K562 (cell line): ENCODE measurements around the gene LSR. TPM values are rescaled to one million over a fixed set of nuclear protein-coding genes. Genes with fewer than 3 reads are reported as not detected.
A peak's percentile ranks its signal among the peaks of the same experiment; 100 is the strongest.

Experiments used
- CCNT2 ChIP-seq: IDR thresholded peaks from 2 replicates; pipeline ENCODE4 v1.6.1; 2011; ENCODE audit warnings: borderline replicate concordance, low read depth, mild to moderate bottlenecking, moderate library complexity, mixed read lengths, low read length; ENCODE audit not compliant: insufficient read length; ENCODE audit errors: extremely low read depth
- CEBPG ChIP-seq, 3 experiments: fragments of 200-800 bp in 1 of 3; sonication (Bioruptor generic) in 1 of 3; sonication (generic) in 1 of 3; formaldehyde crosslinking in 1 of 3; IDR thresholded peaks in 2 of 3; conservative IDR thresholded peaks in 1 of 3; 2 replicates each; pipeline versions ENCODE4 v1.6.1 to v1.8.0; 2016 to 2022; ENCODE audit warnings: missing compliant biosample characterization in 2 of 3, missing genetic modification characterization in 2 of 3, mild to moderate bottlenecking in 1 of 3, missing genetic modification reagents in 1 of 3
- CXXC5 ChIP-seq: fragments of 250-450 bp; sonication (Bioruptor Pico); IDR thresholded peaks from 2 replicates; pipeline ENCODE4 v1.8.0; 2022; ENCODE audit warnings: inconsistent platforms, mild to moderate bottlenecking, moderate library complexity
- GATAD2B ChIP-seq: fragments of 450-650 bp; IDR thresholded peaks from 2 replicates; pipeline ENCODE4 v1.6.1; 2017; ENCODE audit warnings: mild to moderate bottlenecking, borderline replicate concordance
- GTF2A2 ChIP-seq: IDR thresholded peaks from 2 replicates; pipeline ENCODE4 v1.6.1; 2016; ENCODE audit warnings: mild to moderate bottlenecking, missing genetic modification characterization, missing compliant biosample characterization
- MTA2 ChIP-seq: fragments of 450-650 bp; IDR thresholded peaks from 2 replicates; pipeline ENCODE4 v1.6.1; 2016; ENCODE audit warnings: low read depth
- PML ChIP-seq: IDR thresholded peaks from 2 replicates; pipeline ENCODE4 v1.6.1; 2012; ENCODE audit warnings: low read length, inconsistent platforms
- SIRT6 ChIP-seq: IDR thresholded peaks from one replicate; pipeline ENCODE4 v1.6.1; 2012; ENCODE audit warnings: low read depth, mild to moderate bottlenecking, control low read depth, inconsistent platforms, low read length, moderate library complexity
- SMARCB1 ChIP-seq: IDR thresholded peaks from 2 replicates; pipeline ENCODE4 v1.6.1; 2011; ENCODE audit warnings: improper control_type of control experiment, low read depth; ENCODE audit not compliant: insufficient read length
- SOX6 ChIP-seq: fragments of 450-650 bp; IDR thresholded peaks from 2 replicates; pipeline ENCODE4 v1.6.1; 2014; ENCODE audit warnings: mild to moderate bottlenecking
- SRSF9 ChIP-seq: fragments of 200-400 bp; formaldehyde crosslinking; IDR thresholded peaks from 2 replicates; pipeline ENCODE4 v1.6.1; 2017; ENCODE audit warnings: low read depth, low read length, borderline replicate concordance
- ZFP30 ChIP-seq: fragments of 250-450 bp; sonication (Bioruptor Pico); IDR thresholded peaks from 2 replicates; pipeline ENCODE4 v1.8.0; 2022; ENCODE audit warnings: moderate library complexity, mild to moderate bottlenecking, inconsistent platforms, borderline replicate concordance
- ZKSCAN3 ChIP-seq: fragments of 250-450 bp; sonication (Bioruptor Pico); IDR thresholded peaks from 2 replicates; pipeline ENCODE4 v1.4.0; 2020
- ZNF12 ChIP-seq: sonication (generic); formaldehyde crosslinking; IDR thresholded peaks from 2 replicates; pipeline ENCODE4 v1.4.0; 2020; ENCODE audit warnings: mild to moderate bottlenecking, missing genetic modification reagents
- ZNF165 ChIP-seq: fragments of 250-450 bp; sonication (Bioruptor Pico); IDR thresholded peaks from 2 replicates; pipeline ENCODE4 v1.4.0; 2020; ENCODE audit warnings: borderline replicate concordance
- ZNF445 ChIP-seq: fragments of 250-450 bp; sonication (Bioruptor Pico); IDR thresholded peaks from 2 replicates; pipeline ENCODE4 v1.4.0; 2020; ENCODE audit warnings: low read depth, mild to moderate bottlenecking, moderate library complexity
- ZNF589 ChIP-seq: fragments of 200-800 bp; sonication (Bioruptor generic); IDR thresholded peaks from 2 replicates; pipeline ENCODE4 v1.6.1; 2016; ENCODE audit warnings: low read depth, missing genetic modification characterization, missing compliant biosample characterization
- polyA plus RNA-seq, 8 experiments: library from polyadenylated mRNA; depleted of rRNA in 4 of 8; stranded (reverse) in 5 of 8; unstranded in 3 of 8; fragments of >200 nt; fragmentation: Nextera tagmentation in 2 of 8; fragmentation: Illumina TruSeq in 1 of 8; extraction: Ambion mirVana in 2 of 8; extraction: Trizol in 1 of 8; gene quantifications; 2 replicates each; pipeline versions ENCODE4 v1.2.1 to v1.2.3, GENCODE V29; 2011 to 2014; ENCODE audit warnings: inconsistent platforms in 1 of 8, missing spikeins in 1 of 8
- total RNA-seq, 7 experiments: library from RNA; depleted of rRNA in 6 of 7; stranded (reverse); fragments of >200 nt in 6 of 7; fragmentation: Illumina TruSeq in 2 of 7; extraction: Trizol in 2 of 7; gene quantifications; 2 replicates each; pipeline versions ENCODE4 v1.2.1 to v1.2.3, GENCODE V29; 2011 to 2021; ENCODE audit warnings: low replicate concordance in 1 of 7
- TF ChIP-seq, protein P1 (sequence below): fragments of 450-650 bp; IDR thresholded peaks from 2 replicates; pipeline ENCODE4 v1.6.1; 2016; ENCODE audit warnings: mild to moderate bottlenecking
- TF ChIP-seq, protein P2 (sequence below): sonication (generic); formaldehyde crosslinking; IDR thresholded peaks from 2 replicates; pipeline ENCODE4 v1.8.1; 2023; ENCODE audit warnings: missing genetic modification reagents, mild to moderate bottlenecking, borderline replicate concordance

The LSR gene
- total and polyA plus RNA-seq, 9 of the 15 experiments (the other 6 are each of a cell fraction or from before 2014, with no cell fraction given): 0.44 to 87.9 (median 28.0) TPM

DNA sequence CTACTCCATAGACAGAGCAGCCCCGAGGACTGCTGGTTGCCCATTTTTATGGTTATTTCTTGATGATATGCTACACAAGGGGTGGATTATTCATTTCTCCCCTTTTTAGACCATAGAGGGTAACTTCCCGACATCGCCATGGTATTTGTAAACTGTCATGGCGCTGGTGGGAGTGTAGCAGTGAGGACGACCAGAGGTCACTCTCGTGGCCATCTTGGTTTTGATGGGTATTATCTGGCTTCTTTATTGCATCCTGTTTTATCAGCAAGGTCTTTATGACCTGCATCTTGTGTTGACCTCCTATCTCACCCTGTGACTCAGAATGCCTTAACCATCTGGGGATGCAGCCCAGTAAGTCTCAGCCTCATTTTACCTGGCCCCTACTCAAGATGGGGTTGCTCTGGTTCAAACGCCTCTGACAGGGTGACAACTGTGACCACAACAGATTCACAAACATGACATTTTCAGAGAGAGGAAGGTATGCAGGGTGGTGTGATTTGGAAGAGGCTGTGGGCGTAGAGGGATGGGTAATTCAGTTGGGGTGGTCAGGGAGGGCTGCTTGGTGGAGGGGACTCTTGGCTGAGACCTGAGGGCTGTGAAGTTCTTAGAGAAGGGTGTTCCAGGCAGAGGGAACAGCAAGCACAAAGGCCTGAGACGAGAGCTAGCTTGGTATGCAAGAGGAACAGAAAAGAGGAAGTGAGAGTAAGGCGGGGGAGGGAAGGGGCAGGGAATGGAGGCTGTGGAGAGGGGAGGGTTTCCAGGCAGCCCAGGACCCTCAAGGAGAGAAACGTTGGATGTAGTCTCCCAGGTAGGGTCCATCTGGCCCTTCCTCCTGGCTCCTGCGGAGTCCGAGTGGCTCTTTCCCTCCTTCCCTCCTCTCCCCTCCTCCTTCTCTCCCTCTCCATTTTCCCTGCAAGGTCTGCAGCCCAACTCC is 43.7 kb upstream of the LSR start (continued):
- TF ChIP-seq ZNF165 (peak; percentile 97), ZNF589 (CRISPR knock-in tag) (peak; percentile 99), GTF2A2 (peak; percentile 95), SRSF9 (no peak), ZKSCAN3 (CRISPR knock-in tag) (peak; percentile 73; the same call in 1 of the 2 replicates), SMARCB1 (peak; percentile 98), CCNT2 (peak; percentile 35), ZNF12 (no peak), GATAD2B (no peak), ZNF445 (CRISPR knock-in tag) (peak; percentile 82; the same call in 1 of the 2 replicates), ZFP30 (no peak), CXXC5 (CRISPR knock-in tag) (peak; percentile 96), PML (no peak), CEBPG (CRISPR knock-in tag; IDR thresholded peaks at IDR 0.05) (no peak), CEBPG (tag; conservative IDR thresholded peaks at IDR 0.05 in 1 of 2, IDR thresholded peaks at IDR 0.05 in 1 of 2) (peak in 1 of 2 experiments; percentile 35; a peak in 1 of 4 replicates), SOX6 (peak; percentile 35; the same call in 1 of the 2 replicates), SIRT6 (no peak), MTA2 (0 out of 2 replicates have a peak, but pooled peaks have one; percentile 38)
- TF ChIP-seq, protein P1, sequence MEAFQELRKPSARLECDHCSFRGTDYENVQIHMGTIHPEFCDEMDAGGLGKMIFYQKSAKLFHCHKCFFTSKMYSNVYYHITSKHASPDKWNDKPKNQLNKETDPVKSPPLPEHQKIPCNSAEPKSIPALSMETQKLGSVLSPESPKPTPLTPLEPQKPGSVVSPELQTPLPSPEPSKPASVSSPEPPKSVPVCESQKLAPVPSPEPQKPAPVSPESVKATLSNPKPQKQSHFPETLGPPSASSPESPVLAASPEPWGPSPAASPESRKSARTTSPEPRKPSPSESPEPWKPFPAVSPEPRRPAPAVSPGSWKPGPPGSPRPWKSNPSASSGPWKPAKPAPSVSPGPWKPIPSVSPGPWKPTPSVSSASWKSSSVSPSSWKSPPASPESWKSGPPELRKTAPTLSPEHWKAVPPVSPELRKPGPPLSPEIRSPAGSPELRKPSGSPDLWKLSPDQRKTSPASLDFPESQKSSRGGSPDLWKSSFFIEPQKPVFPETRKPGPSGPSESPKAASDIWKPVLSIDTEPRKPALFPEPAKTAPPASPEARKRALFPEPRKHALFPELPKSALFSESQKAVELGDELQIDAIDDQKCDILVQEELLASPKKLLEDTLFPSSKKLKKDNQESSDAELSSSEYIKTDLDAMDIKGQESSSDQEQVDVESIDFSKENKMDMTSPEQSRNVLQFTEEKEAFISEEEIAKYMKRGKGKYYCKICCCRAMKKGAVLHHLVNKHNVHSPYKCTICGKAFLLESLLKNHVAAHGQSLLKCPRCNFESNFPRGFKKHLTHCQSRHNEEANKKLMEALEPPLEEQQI: peak; percentile 60; the same call in 1 of the 2 replicates
- TF ChIP-seq, protein P2, sequence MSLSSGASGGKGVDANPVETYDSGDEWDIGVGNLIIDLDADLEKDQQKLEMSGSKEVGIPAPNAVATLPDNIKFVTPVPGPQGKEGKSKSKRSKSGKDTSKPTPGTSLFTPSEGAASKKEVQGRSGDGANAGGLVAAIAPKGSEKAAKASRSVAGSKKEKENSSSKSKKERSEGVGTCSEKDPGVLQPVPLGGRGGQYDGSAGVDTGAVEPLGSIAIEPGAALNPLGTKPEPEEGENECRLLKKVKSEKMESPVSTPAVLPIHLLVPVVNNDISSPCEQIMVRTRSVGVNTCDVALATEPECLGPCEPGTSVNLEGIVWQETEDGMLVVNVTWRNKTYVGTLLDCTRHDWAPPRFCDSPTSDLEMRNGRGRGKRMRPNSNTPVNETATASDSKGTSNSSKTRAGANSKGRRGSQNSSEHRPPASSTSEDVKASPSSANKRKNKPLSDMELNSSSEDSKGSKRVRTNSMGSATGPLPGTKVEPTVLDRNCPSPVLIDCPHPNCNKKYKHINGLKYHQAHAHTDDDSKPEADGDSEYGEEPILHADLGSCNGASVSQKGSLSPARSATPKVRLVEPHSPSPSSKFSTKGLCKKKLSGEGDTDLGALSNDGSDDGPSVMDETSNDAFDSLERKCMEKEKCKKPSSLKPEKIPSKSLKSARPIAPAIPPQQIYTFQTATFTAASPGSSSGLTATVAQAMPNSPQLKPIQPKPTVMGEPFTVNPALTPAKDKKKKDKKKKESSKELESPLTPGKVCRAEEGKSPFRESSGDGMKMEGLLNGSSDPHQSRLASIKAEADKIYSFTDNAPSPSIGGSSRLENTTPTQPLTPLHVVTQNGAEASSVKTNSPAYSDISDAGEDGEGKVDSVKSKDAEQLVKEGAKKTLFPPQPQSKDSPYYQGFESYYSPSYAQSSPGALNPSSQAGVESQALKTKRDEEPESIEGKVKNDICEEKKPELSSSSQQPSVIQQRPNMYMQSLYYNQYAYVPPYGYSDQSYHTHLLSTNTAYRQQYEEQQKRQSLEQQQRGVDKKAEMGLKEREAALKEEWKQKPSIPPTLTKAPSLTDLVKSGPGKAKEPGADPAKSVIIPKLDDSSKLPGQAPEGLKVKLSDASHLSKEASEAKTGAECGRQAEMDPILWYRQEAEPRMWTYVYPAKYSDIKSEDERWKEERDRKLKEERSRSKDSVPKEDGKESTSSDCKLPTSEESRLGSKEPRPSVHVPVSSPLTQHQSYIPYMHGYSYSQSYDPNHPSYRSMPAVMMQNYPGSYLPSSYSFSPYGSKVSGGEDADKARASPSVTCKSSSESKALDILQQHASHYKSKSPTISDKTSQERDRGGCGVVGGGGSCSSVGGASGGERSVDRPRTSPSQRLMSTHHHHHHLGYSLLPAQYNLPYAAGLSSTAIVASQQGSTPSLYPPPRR (CRISPR knock-in tag): no peak
